ENCODE results near the gene ATP4A.

ATP4A gene

DNA sequence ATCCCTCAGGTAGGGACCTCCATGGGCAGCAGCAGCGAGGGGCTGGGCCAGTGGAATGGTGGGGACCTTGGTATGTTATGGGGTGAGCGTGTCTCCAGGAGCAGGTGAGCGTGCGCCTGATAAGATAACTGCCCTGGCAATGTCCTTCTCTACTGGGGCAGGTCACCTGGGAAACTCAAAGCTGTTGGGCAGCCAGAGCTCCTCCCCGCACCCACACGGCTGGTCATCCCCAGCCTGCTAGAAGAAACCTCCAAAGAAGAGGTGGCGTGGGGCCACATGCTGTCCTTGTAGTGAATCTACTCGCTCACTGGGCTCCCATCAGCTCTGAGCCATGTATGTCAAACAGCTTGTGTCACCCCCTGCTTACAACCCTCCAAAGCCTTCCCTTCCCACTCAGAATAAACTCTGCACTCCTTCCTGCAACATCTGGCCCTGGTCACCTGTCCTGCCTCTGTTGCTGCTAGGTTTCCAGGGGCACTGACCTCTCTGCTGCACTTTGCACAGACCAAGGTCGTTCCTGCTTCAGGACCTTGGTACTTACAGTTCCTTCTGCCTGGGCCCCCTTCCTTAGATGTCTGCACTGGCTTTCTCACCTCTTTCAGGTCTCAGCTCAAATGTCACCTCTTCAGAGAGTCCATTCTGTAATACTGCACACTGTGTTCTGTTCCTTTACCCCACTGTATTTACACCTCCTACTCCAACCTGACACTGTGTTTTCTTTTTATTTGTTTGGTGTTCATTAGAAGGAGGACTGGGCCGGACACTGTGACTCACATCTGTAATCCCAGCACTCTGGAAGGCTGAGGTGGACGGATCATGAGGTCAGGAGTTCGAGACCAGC lies 1.8 kb upstream of the ATP4A start:
- no peak for DNase-seq (ENCODE audit: low read depth)

DNA sequence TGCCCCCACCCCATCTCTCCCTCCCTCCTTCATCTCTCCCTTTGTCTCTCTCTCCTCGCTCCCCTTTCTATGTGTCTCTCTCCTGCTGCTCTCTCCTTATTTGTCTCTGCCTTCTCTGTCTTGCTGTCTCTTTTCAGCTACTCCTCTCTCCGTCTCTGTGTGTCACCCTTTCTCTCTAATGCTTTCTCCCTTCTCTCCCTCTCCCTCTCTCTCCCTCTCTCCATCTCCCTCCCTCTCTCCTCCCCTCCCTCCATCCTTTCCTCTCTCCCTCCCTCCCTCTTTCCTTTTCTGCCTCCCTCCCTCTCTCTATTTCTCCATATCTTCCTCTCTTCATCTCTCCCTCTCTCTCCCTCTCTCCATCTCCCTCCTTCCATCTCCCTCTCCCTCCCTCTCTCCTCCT lies 682 bp downstream of the ATP4A start:
- no peak for DNase-seq (ENCODE audit: low read depth)

DNA sequence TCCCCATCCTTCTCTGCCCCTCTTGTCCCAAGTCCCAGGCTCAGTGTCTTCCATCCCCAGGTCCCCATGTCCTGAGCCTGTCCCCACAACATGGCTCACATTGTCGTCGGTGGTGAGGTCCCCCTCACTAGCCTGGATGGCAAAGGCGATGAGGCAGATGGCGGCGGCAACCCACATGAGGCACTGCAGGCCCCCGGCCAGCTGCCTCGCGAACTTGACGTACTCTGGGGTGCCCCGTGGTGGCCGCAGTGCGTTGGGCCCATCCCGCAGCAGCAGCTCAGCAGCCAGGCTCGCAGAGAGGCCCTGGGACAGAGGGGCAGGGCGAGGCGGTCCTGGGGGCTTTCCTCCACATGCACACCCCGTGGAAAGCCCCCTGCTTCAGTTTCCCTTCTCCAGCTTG lies 1.1 kb downstream of the ATP4A start:
- DNase-seq (ENCODE audit: low read depth) = no peak

DNA sequence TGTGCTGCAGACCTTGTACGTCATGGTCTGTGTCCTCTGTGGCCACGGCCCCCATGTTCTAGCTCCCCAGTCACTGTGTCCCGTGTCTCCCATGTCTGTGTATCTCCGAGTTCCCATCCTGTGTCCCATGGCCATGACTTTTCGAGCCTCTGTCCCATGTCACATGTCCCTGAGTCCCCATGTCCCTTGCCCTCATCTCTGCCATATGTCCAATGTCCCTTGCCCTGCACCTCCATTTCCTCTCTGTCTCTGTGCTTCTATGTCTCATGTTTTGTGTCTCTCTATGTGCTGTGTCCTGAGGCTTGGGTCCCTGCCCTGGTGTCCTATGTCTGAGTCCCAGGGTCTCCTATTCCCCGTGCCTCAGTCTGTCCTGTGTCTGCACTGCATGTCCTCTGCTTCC lies 2.0 kb downstream of the ATP4A start:
- no peak for DNase-seq (ENCODE audit: low read depth)

DNA sequence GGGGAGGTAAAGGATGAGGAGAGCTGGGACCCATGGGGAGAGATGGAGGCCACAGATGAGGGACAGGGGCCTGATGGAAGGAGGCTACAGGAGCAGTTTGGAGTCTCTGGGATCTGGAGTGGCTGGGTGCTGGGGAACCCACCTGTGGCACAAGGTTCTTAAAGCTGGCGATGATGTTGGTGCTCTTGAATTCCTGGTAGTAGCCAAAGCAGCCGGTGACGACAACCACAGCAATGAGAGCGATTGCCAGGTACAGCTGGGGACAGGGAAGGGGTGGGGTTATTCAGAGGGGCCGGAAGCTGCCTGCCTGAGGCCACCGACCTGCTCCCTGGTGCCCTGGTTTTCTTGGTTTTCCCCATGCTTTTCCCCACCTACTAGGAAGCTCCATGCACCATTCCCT lies 2.8 kb downstream of the ATP4A start:
- no peak for DNase-seq (ENCODE audit: low read depth)

DNA sequence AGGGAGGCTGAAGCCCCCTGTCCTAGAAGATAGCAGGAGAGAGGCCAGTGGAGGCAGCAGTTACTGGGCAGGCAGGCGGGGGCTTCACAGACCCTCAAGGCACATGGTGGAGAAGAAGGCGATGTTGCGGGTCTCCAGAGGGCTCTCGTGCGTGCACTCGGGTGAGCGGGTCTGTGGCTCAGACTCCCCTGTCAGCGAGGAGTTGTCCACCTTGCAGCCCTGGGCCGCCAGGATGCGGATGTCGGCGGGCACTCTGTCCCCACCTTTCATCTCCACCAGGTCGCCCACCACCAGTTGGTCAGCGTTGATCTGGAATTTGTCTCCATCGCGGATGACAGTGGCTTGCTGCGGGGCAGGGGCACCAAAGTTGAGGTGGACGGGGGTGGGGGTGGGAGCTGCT lies 3.2 kb downstream of the ATP4A start:
- no peak for DNase-seq (ENCODE audit: low read depth)

DNA sequence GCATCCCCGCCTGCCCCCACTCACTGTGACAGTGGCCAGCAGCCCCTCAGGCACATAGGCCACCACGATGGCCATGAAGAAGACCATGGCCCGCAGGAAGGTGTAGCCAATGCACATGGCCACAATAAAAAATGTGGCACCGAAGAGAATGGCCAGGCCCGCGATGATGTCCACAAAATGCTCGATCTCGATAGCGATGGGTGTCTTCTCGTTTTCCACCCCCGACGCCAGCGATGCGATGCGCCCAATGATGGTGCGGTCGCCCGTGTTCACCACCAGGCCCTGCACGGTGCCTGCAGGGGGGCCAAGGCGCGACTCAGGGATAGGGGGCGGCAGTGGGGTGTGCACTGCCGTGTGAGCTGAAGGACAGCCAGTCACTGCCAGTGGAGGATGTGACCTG lies 3.7 kb downstream of the ATP4A start:
- no peak for DNase-seq (ENCODE audit: low read depth)

DNA sequence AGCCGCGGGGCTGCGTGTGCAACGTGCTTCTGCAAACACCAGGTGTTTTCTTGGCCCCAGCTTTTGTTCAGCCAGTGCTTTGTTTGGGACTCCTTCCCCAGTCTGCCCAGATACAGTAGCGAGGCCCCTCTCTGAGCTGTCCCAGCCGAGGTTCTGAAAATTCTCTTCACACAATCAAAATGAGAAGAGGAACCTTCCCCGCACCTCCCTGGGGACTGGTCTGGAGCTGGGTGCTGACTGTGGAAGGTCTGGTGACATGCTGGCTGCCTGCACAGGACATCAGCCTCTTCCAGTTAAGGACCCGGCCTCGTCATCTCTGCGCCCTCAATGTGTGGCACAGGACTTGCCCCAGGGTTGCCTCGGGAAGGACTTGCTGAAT lies 4.2 kb downstream of the ATP4A start:
- no peak for DNase-seq (ENCODE audit: low read depth)

DNA sequence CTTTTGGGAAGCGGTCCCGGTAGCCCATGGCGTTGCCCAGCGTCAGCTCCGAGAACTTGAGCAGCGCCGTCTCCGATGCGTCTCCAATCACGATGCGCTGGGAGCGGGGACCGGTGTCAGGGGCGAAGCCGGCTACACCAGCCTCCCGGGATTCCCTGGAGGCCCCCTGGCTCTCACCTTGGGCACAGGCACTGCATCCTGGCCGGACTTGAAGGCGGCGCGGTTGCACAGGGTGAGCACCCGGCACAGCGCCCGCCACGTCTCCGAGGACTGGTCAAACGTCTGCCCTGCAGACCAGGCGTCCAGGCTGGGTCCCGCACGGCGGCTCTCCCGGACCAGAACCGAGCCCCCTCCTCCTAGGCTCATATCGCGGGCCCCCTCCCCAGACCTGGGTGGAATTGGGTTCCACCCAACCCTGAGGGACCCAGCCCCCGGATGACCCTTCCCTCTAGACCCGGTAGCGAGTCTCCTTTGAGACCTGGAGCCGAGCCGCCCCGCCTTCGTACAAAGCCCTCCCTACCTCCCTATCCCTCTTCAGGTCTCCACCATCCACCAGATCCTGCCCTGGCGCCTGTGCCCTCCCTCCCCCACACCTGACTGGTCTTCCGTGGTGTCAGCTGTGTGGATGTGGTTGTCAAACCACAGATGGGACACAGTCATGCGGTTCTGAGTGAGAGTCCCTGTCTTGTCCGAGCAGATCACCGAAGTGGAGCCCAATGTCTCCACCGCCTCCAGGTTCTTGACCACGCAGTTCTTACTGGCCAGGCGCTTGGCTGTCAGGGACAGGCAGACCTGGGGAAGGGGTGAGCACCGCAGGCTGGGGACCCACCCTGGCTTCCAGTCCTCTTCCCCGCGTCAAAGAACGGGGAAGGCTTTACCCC lies 4.8 kb downstream of the ATP4A start:
- no peak for DNase-seq (ENCODE audit: low read depth)

DNA sequence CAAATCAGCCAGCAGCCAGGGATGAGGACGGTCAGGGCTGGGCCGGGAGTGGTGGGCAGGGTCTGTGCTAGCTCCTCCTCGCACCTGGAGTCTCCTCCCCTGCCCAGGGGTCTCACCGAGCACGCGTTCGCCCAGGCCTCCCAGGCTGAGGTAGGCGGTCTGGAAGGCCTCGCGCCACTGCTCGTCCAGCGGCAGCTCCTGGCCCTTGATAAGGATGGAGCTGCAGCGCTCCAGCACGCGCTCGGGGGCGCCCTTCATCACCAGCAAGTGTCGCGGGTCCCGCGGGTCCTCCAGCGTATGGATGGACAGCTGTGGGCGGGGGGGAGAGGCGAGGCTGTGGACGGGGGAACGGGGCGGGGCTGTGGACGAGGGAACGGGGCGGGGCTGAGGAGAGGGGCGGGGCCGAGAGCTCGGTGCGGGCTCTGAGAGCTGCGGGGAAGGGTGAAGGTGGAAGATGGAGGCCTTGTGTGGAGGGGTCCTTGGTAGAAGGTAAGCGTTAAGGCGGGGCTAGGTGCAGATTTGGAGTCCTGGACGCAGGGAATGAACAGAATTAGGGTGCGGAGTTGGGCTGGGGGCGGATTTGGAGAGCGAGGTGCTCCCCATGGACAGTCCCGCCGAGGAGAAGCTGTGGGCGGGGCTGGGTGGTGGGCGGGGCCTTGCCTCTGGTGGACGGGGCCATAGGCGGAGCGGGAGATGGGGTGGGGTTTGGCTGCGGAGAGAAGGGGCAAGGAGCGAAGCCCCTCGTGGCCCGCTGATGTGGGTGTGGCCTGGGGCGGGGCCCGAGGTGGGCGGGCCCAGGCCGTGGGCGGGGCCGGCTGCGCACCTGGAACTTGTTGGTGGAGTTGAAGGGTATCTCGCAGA lies 5.7 kb downstream of the ATP4A start:
- DNase-seq (ENCODE audit: low read depth) = peak; percentile 20

DNA sequence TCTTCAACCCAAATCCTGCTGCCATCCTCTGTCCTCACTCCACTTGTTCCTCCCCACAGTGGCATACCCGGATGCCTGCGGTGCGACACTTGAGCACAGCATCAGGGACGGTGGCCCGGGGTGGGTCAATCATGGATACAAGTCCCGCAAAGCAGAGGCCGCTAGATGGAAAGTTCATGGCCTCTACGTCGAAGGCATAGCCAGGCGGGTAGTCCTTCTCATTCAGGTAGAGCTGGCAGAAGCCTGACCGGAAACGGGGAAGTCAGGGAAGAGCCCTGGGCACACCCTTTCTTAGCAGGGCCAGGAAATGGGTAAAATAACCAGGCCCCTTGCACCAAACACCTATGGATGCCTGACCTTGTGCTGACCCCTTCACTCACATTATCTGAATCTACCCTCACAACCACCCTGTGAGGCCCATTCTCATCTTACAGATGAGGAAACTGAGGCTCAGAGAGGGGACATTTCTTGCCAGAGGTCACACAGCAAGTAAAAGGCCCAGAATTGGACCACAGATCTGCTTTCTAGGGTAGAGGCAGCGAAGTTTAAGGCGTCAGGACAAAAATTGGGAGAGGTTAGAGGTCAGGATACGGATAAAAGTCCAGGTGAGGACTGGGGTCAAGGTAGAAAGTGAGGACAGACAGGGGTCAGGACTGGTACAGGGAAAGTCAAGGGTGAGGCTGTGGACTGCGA lies 6.5 kb downstream of the ATP4A start:
- no peak for DNase-seq (ENCODE audit: low read depth)

DNA sequence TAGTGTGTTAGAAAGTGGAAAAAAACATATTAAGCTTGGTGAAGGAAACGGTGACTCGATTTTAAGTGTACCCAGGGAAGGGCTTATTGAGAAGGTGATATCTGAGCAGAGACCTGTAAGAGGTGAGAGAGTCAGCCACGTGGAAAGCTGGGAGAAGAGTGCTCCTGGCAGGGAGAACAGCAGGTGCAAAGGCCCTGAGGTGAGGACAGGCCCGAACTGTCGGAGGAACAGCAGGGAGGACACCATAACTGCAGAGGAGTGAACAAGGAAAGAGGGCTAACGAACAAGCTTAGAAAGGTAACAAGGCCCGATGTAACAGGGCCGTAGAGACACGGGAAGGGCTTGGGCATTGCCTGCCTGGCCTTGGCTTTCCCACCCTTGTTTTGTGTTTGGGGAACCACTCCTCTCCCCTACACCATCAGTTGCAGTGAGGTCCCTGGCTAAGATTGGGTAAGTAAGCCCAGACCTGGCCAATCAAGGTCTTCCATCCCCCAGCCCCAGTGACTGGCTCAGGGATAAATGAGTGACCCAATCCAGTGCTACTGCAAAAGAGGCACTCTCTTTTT lies 7.3 kb downstream of the ATP4A start:
- DNase-seq (ENCODE audit: low read depth) = no peak

DNA sequence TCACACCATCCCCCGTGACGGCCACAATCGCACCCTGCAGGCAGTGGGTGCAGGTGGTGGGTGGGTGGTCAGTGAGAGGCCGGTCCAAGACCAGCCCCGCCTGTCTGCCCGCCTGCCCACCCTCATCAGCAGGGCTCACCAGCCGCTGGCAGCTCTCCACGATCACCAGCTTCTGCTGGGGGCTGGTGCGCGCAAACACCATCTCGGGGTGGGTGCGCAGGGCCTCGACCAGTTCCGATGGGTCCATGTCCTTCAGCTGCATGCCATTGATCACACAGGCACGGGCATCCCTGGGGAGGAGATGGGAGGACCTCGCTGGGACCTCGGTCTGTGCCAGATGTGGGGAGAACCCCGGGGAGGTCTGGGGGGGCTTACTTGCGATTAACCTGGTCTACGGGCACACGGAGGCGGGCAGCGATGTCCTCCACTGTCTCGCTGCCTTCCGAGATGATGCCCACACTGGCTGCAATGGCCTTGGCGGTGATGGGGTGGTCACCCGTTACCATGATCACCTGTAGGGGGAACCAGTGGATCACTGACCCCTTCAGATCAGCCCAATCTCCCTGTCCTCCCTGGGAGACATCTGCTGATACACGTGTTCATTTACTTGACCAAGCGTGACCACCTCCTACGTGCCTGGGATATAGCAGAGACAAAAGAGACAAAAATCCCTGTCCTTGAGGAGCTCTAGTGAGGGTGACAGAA lies 8.0 kb downstream of the ATP4A start:
- DNase-seq (ENCODE audit: low read depth) = peak; percentile 64

DNA sequence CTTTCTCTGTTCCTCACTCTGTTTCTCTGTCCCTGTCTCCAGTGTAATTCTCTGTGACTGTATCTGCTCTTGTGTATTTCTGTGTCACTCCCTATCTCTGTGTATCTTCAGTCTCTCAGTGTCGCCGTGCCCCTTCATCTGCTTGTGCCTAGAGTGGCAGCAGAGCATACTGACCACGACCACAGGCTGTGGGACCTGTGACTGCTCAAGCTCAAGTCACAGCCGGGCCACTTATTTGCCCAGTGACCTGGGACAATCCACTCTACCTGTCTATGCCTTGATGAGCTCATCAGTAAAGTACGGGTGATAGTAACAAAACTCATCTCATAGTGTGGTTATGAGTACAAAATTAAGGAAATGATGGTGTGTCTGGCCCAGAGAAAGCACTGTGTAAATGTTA lies 9.4 kb downstream of the ATP4A start:
- DNase-seq (ENCODE audit: low read depth) = no peak

DNA sequence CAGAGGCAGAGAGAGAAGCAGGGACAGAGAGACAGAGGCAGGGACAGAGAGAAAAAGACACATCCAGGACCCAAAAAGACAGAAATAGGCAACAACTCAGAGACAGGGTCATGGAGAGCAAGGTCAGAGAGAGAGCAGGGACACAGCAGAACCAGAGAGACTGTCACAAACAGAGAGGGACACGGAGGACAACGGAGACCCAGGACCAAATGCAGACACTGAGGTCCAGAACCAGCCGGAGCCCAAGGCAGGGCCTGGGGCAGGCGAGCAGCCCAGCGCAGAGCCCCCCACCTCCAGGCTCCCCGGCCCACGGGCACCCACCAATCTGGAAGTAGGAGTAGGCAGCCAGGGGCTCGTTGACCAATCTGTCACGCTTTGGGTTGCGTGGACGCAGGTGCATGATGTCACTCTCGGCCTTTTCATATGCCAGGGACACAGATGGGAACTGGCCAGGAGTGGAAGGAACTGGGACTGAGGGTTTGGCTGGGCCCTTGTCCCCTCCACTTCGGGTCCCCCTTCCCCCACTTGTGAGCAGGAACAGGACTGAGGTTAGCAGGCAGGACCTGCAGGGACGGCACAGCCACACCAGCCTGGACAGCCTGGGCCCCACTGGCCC lies 10.0 kb downstream of the ATP4A start:
- DNase-seq (ENCODE audit: low read depth) = no peak

DNA sequence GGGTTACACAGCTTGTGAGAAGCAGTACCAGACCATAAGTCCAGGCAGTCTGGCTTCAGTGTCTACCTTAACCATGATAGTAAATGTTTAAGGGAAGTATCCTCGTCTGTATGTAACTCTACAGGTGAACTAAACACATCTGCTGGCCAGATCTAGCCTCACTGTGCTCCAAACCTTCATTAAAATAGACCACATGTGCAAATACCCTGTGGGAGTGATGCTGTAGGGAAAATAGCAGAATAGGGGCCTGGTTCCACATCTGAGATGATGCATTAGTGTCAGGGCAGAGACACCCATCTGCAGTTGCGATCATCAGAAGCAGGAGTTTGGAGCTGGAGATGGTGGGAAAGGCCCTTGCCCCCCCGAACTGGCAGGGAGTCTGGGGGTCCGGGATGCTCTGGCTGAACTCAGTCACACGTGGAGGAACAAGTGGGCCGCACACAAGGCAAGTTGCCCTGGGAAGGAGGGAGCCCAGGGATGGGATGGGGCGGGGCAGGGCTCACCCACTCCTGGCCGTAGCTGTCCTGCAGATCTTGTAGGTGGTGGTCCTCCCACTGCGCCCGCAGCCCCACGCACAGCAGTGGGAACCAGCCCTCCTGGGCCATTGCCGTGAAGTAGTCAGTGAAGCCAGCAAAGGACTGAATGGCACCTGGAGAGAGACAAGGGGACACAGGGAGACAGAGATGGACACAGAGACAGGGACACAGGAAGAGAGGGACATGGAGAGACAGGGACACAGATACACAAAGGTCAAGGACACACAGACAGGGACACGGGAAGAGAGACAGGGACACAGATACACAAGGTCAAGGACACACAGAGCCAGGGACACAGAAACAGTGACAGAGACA lies 10.7 kb downstream of the ATP4A start:
- DNase-seq (ENCODE audit: low read depth) = no peak

DNA sequence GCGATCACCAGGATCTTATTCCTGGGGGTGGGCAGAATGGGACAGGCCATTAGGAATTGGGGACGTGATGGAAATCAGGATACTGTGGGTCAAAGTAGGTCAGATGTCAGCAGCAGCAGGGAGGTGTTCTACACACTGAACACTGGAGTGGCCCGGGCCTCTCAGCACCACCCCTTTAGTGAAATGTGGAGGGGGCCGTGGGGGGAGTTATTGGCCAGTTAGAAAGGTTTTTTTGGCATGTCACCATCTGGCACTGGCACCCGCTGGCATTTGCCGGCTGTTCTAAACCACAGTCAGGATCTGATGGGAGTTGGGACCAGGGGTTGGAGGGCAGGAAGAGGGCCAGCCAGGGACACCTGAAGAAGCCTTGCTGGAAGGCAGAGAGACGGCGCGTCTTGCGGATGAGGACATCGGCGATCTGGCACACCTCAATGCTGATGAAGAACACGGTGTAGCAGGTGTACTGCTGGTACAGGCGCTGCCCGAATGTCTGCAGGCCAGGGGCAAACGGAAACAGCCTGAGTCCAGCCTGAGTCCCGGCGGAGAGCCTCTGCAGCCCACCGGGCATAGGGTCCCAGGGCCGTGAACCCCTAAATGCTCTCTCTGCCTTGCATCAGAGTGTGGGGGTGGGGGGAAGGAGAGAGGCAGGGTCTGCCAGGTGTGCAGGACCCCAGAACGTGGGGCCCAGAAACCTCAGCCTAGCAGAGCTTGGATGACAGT lies 12.2 kb downstream of the ATP4A start:
- DNase-seq (ENCODE audit: low read depth) = no peak

DNA sequence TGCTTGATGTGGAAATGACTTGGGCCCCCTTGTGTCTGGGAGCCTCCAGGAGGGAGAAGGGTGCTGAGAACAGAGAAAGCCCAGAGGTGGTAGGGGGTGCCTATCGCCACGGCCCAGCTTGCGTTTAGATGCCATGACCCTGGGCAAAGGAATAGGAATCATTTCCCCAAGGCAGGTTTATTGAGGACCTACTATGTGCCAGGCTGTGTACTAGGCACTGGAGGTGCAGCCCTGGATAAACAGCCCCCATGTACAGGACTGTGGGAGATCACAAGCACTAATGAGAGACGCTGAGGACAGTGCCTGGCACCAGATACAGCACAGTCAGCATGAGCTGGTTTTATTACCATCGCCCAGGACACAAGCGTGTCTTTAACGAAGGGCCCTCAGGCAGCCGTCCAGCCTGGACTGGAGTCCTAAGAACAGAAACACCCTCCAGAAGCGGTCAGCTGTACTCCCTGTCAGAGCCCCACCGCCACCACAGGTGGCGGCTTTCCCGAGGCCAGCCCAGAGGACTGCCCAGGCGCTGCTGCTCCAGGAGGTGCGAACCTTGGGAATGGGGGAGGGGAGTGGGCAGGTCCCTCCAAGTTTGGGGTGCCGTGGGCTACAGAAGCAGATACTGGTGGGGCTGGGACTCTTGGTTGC lies 13.5 kb downstream of the ATP4A start:
- no peak for DNase-seq (ENCODE audit: low read depth)
